NCI-H187 treated with DMSO at 0.1 percent for 48 hours (cell line): Measurements from ENCODE around the gene MLEC.

ENCODE experiments used
- DNase-seq: peaks from one replicate; lab custom pipeline; 2025; lab: John Stamatoyannopoulos, UW

The MLEC gene

GRCh38 chr12:120693848-120694247, 6.9 kb downstream of the MLEC start:
- no peak for DNase-seq

GRCh38 chr12:120696626-120697025, 9.7 kb downstream of the MLEC start:
- DNase-seq: no peak

GRCh38 chr12:120697344-120697743, 10.4 kb downstream of the MLEC start:
- DNase-seq: no peak

- no peak for DNase-seq
Observed at GRCh38 chr12:120698665-120699064, 11.7 kb downstream of the MLEC start.

- DNase-seq: no peak
Observed at GRCh38 chr12:120699553-120699952, 12.6 kb downstream of the MLEC start.

GRCh38 chr12:120700886-120701285, 13.9 kb downstream of the MLEC start:
- DNase-seq: no peak

- no peak for DNase-seq
Observed at GRCh38 chr12:120702637-120703036, 15.7 kb downstream of the MLEC start.

GRCh38 chr12:120703311-120703942, 16.5 kb downstream of the MLEC start:
- no peak for DNase-seq

- no peak for DNase-seq
Observed at GRCh38 chr12:120705618-120706017, 18.7 kb downstream of the MLEC start.

GRCh38 chr12:120706029-120706428, 19.1 kb downstream of the MLEC start:
- no peak for DNase-seq

- no peak for DNase-seq
Observed at GRCh38 chr12:120708651-120709050, 21.7 kb downstream of the MLEC start.

- no peak for DNase-seq
Observed at GRCh38 chr12:120710031-120710804, 23.3 kb downstream of the MLEC start, which contains the start of gene UNC119B. Gene UNC119B, plus strand, starts transcription at chr12:120710458. Its CDS starts 17 bp downstream, at chr12:120710475.

GRCh38 chr12:120710805-120711296, 23.9 kb downstream of the MLEC start:
- no peak for DNase-seq

- DNase-seq: no peak
Observed at GRCh38 chr12:120711411-120711810, 24.5 kb downstream of the MLEC start.

- DNase-seq: no peak
Observed at GRCh38 chr12:120712610-120713009, 25.7 kb downstream of the MLEC start.

- peak; percentile 66 for DNase-seq
Observed at GRCh38 chr12:120713861-120714482, 27.0 kb downstream of the MLEC start.

- no peak for DNase-seq
Observed at GRCh38 chr12:120718055-120718454, 31.1 kb downstream of the MLEC start.

GRCh38 chr12:120719072-120719471, 32.1 kb downstream of the MLEC start:
- DNase-seq: no peak

- no peak for DNase-seq
Observed at GRCh38 chr12:120719496-120720233, 32.7 kb downstream of the MLEC start.

GRCh38 chr12:120720234-120720986, 33.5 kb downstream of the MLEC start:
- no peak for DNase-seq
